ENCODE results near the gene EDN2.
A peak's percentile ranks its signal among the peaks of the same experiment; 100 is the strongest.

Gene EDN2

GRCh38 chr1:41494351-41495209, 10.1 kb upstream of the EDN2 start (continued):
- TF ChIP-seq, protein P1, sequence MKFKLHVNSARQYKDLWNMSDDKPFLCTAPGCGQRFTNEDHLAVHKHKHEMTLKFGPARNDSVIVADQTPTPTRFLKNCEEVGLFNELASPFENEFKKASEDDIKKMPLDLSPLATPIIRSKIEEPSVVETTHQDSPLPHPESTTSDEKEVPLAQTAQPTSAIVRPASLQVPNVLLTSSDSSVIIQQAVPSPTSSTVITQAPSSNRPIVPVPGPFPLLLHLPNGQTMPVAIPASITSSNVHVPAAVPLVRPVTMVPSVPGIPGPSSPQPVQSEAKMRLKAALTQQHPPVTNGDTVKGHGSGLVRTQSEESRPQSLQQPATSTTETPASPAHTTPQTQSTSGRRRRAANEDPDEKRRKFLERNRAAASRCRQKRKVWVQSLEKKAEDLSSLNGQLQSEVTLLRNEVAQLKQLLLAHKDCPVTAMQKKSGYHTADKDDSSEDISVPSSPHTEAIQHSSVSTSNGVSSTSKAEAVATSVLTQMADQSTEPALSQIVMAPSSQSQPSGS (tag by site-specific recombination; IDR thresholded peaks at IDR 0.05; ENCODE audit: low read depth) = no peak
- TF ChIP-seq ZFHX2 (tag by site-specific recombination; conservative IDR thresholded peaks at IDR 0.05) = 0 out of 2 replicates have a peak, but pooled peaks have one; percentile 5

GRCh38 chr1:41493626-41494350, 9.3 kb upstream of the EDN2 start:
- no peak overlapping the region for H3K4me3 ChIP-seq (ENCODE audit: low read depth, low read length)
- peak overlapping the region; percentile 12; the same call in 1 of the 2 replicates for H3K27ac ChIP-seq (ENCODE audit: extremely low read depth, low read depth, low read length)
- CTCF ChIA-PET = interaction anchor here (0.6 to 4.2 kb wide), 9 partner anchors 10 to 226 kb away, joined by 3 to 34 read pairs (median 7); partner anchors contain the start of gene EDN2
- TF ChIP-seq, protein P2, sequence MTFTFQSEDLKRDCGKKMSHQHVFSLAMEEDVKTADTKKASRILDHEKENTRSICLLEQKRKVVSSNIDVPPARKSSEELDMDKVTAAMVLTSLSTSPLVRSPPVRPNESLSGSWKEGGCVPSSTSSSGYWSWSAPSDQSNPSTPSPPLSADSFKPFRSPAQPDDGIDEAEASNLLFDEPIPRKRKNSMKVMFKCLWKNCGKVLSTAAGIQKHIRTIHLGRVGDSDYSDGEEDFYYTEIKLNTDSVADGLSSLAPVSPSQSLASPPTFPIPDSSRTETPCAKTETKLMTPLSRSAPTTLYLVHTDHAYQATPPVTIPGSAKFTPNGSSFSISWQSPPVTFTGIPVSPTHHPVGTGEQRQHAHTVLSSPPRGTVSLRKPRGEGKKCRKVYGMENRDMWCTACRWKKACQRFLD (tag by site-specific recombination; IDR thresholded peaks at IDR 0.05) = no peak
- TF ChIP-seq EGR2 (tag by site-specific recombination; IDR thresholded peaks at IDR 0.05; ENCODE audit: low read depth) (peak; percentile 43; the same call in 1 of the 2 replicates), PATZ1 (tag by site-specific recombination; IDR thresholded peaks at IDR 0.05) (0 out of 2 replicates have a peak, but pooled peaks have one; percentile 14), ZFHX2 (tag by site-specific recombination; conservative IDR thresholded peaks at IDR 0.05) (peak; percentile 54), YY1 (tag by site-specific recombination; IDR thresholded peaks at IDR 0.05) (no peak)
- peaks cover 2% of the 10 kb centered on the region for H3K4me1 ChIP-seq (ENCODE audit: control insufficient read depth, insufficient read depth, low read length)
- no peaks in the 10 kb centered on the region for H3K36me3 ChIP-seq (ENCODE audit: control insufficient read depth in 2 of 2, insufficient read depth in 1 of 2, low read length in 2 of 2)
- no peaks in the 10 kb centered on the region for H3K9me3 ChIP-seq (ENCODE audit: control insufficient read depth, insufficient read depth, low read depth, low read length)
- POLR2A ChIA-PET = interaction anchor here (0.5 to 1.4 kb wide), 3 partner anchors 10 to 501 kb away, joined by 3 to 4 read pairs (median 3); partner anchors contain the start of gene EDN2

DNA sequence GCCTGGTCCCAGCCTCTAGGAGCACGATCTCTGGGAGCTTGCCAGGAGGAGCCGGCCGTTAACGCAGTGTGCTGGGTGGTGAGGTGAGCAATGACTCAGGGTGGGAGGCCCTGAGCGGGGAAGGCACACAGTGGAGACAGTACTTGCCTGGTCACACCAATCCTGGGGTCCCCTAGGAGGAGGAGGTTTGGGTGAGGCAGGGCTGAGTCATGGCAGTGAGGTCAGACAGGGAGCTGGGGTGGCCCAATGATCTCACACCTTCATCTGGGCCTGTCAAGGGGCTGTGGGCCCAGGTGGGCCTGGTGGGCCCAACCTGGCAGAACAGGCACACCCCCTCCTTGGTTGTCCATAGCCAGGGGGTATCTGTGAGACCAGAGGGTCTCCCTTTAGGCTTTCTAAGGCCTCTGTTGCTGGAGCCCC, 8.6 kb upstream of the EDN2 start:
- CTCF ChIA-PET = interaction anchor here (0.6 to 4.2 kb wide), 21 partner anchors 9 to 226 kb away, joined by 3 to 34 read pairs (median 5); partner anchors contain the start of gene EDN2
- H3K4me3 ChIP-seq (ENCODE audit: low read depth, low read length) = no peak overlapping the region
- no peak overlapping the region for H3K27ac ChIP-seq (ENCODE audit: extremely low read depth, low read depth, low read length)
- no peaks in the 10 kb centered on the region for H3K36me3 ChIP-seq (ENCODE audit: control insufficient read depth in 2 of 2, insufficient read depth in 1 of 2, low read length in 2 of 2)
- peaks cover 2% of the 10 kb centered on the region for H3K4me1 ChIP-seq (ENCODE audit: control insufficient read depth, insufficient read depth, low read length)
- POLR2A ChIA-PET = interaction anchor here (0.5 to 1.4 kb wide), 3 partner anchors 9 to 500 kb away, joined by 3 to 4 read pairs (median 3); partner anchors contain the start of gene EDN2
- no peaks in the 10 kb centered on the region for H3K9me3 ChIP-seq (ENCODE audit: control insufficient read depth, insufficient read depth, low read depth, low read length)
- no peak for TF ChIP-seq BCL11B (tag by site-specific recombination; IDR thresholded peaks at IDR 0.05; ENCODE audit: low read depth)
- peak; percentile 62 for TF ChIP-seq ZIC2 (tag by site-specific recombination; IDR thresholded peaks at IDR 0.05)
- TF ChIP-seq ZNF292 (tag by site-specific recombination; IDR thresholded peaks at IDR 0.05; ENCODE audit: borderline replicate concordance, low read depth) = no peak
- TF ChIP-seq ZNF670 (tag by site-specific recombination; IDR thresholded peaks at IDR 0.05; ENCODE audit: low read depth) = no peak
- TF ChIP-seq ZFHX2 (tag by site-specific recombination; conservative IDR thresholded peaks at IDR 0.05) = peak; percentile 49
- no peak for TF ChIP-seq ZNF274 (IDR thresholded peaks at IDR 0.05; ENCODE audit: low read length)
- TF ChIP-seq ZNF274 (tag by site-specific recombination; IDR thresholded peaks at IDR 0.05; ENCODE audit: borderline replicate concordance) = no peak
- TF ChIP-seq, protein P3, sequence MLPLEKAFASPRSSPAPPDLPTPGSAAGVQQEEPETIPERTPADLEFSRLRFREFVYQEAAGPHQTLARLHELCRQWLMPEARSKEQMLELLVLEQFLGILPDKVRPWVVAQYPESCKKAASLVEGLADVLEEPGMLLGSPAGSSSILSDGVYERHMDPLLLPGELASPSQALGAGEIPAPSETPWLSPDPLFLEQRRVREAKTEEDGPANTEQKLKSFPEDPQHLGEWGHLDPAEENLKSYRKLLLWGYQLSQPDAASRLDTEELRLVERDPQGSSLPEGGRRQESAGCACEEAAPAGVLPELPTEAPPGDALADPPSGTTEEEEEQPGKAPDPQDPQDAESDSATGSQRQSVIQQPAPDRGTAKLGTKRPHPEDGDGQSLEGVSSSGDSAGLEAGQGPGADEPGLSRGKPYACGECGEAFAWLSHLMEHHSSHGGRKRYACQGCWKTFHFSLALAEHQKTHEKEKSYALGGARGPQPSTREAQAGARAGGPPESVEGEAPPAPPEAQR (tag by site-specific recombination; IDR thresholded peaks at IDR 0.05) = no peak
- TF ChIP-seq KLF8 (tag by site-specific recombination; IDR thresholded peaks at IDR 0.05) = peak; percentile 38; the same call in 1 of the 2 replicates
- peak; percentile 100 for TF ChIP-seq ZNF692 (tag by site-specific recombination; IDR thresholded peaks at IDR 0.05)
- TF ChIP-seq ZBTB49 (tag by site-specific recombination; IDR thresholded peaks at IDR 0.05; ENCODE audit: low read depth) = no peak
- TF ChIP-seq ZNF76 (tag by site-specific recombination; IDR thresholded peaks at IDR 0.05; ENCODE audit: borderline replicate concordance, low read depth) = no peak
- peak; percentile 37; the same call in 1 of the 2 replicates for TF ChIP-seq ZBTB20 (tag by site-specific recombination; IDR thresholded peaks at IDR 0.05)

Data from HEK293 (cell line).